IPS-11a (cell line): Measurements from ENCODE around the gene SEMA3A.

Experiments used
- H3K4me3 ChIP-seq: one replicate; pipeline ENCODE4 v1.5.1; 2013; ENCODE audit warnings: low read depth, low read length, control low read depth

Gene SEMA3A

DNA sequence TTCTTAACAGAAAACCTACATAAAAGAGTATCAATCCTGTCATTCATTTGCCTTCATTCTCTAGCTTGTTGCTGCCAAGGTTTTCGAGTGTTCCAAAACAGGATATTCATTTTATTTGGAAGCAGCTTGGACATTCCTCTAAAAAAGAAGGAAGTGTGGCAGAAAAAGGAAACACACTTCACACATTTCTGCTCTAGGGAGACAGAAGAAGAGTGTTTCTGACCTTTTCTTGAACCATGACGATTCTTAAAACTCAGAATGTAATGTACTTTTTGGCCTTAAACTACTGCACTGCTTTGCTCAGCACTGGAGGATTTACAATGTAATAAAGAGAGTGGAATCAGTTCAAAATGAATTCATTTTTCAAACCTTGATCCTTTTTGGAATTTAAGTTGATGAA is 81.3 kb downstream of the SEMA3A start:
- H3K4me3 ChIP-seq: no peak overlapping the region

- no peak overlapping the region for H3K4me3 ChIP-seq
Measured at GRCh38 chr7:84112771-84113170, 81.8 kb downstream of the SEMA3A start.

DNA sequence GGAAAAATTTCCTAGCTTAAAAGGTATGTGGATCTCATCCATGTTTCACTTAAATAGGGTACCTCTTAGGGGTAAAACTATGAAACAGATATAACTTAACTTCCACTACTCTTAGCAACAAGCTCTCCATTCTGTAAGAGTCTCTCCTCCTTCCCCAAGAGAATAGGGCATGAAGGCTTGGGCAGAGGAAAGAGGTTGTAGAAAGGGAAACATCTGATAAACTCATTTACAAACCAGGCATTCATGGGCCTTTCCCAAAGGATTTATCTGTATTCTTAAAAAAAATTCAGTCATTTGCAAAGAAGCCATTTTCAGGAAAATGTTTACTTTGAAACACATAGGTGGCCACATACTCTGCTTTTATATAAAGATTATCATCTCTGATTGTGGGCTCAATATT is 82.7 kb downstream of the SEMA3A start:
- no peak overlapping the region for H3K4me3 ChIP-seq

GRCh38 chr7:84110400-84110799 is 84.2 kb downstream of the SEMA3A start:
- no peak overlapping the region for H3K4me3 ChIP-seq

DNA sequence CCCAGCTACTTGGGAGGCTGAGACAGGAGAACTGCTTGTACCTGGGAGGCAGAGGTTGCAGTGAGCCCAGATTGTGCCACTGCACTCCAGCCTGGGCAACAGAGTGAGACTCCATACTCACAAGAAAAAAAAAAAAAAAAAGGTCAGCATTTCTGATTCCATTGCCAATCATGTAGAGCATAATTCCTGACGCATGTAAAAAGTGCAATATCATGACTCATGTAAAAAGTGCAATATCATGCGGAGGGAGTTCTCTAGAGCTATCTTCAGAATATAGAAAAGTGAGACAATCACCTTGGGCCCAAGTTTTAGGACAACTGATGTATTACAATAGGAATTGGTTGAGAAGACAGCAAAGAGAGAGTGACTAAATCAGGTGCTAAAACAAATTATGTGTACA is 85.8 kb downstream of the SEMA3A start:
- H3K4me3 ChIP-seq: no peak overlapping the region

GRCh38 chr7:84108119-84108518 is 86.5 kb downstream of the SEMA3A start:
- H3K4me3 ChIP-seq: no peak overlapping the region

- no peak overlapping the region for H3K4me3 ChIP-seq
Measured at GRCh38 chr7:84107259-84107658, 87.3 kb downstream of the SEMA3A start.

DNA sequence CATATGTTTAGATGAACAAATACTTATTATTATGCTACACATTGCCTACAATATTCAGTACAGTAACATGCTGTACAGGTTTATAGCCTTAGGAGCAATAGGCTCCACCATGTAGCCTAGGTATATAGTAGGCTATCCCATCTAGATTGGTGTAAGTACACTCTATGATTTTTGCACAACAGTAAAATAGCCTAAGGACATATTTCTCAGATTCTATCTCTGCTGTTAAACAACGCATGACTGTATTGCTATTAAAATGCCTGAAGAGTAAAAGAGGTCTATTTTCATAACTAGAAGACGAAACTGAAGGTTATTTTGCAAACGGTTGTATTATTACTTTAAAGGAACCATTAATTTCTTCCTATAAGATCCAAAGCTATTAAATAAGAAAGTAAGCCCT is 88.3 kb downstream of the SEMA3A start:
- H3K4me3 ChIP-seq: no peak overlapping the region

GRCh38 chr7:84105586-84105985 is 89.0 kb downstream of the SEMA3A start:
- H3K4me3 ChIP-seq: no peak overlapping the region

GRCh38 chr7:84104826-84105225 is 89.8 kb downstream of the SEMA3A start:
- no peak overlapping the region for H3K4me3 ChIP-seq

GRCh38 chr7:84102213-84102612 is 92.4 kb downstream of the SEMA3A start:
- no peak overlapping the region for H3K4me3 ChIP-seq

DNA sequence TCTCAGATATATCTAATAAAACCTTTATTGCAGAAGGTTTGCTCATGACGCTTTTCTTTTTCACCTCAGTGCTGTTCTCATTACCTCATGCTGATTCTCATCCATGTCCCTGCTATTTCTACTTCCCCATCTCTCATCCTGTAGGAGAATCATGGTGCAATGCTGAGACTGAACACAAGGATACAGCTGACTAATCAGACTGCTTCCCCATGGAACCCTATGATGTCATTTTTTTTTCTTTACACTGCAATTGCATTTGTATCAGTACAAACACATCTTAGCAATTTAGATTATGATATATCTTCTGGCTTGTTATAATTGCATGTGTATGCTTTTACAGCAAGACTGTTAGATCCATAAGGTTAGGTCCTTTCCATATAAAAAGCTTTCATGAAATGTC is 93.7 kb downstream of the SEMA3A start:
- no peak overlapping the region for H3K4me3 ChIP-seq

- H3K4me3 ChIP-seq: no peak overlapping the region
Measured at GRCh38 chr7:84095971-84096370, 98.6 kb downstream of the SEMA3A start.

GRCh38 chr7:84092207-84092606 is 102.4 kb downstream of the SEMA3A start:
- H3K4me3 ChIP-seq: no peak overlapping the region

GRCh38 chr7:84091318-84091717 is 103.3 kb downstream of the SEMA3A start:
- no peak overlapping the region for H3K4me3 ChIP-seq

DNA sequence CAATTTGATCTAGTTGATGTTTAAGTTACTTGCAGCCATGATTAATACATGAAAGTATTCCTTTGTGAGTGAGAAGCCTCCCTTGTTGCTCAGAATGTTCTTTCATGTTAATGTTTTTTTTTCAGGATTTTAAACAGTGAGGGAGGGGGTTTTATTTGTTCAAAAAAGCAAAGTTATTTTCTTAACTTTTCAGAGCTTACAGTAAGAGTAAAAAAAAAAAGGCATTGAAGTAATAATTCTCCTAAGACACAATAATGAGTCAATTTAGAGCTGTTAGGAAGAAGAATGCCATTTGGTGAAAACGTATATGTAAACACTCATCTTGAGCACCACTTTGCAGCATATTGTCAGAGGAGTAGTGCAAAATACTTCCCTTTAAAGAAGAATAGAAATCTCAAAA is 105.8 kb downstream of the SEMA3A start:
- H3K4me3 ChIP-seq: no peak overlapping the region

- no peak overlapping the region for H3K4me3 ChIP-seq
Measured at GRCh38 chr7:84085998-84086397, 108.6 kb downstream of the SEMA3A start.

DNA sequence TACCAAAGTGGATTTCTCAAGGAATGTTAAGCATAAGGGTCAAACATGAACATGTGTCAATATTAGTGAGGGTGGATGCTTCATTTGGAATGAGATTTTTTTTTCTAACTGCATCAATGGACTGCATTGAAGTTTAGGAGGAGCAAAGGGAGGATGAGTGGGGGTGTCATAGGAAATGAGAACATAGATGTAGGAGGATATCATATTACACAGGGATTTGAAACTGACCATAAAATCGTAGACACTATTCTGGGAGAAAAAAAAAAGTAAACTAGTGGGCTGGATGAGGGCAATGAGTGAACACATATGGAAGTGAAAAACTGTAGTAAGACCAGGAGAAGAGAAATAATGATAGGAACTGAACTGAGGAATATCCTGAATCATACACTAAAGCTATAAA is 109.4 kb downstream of the SEMA3A start:
- no peak overlapping the region for H3K4me3 ChIP-seq

DNA sequence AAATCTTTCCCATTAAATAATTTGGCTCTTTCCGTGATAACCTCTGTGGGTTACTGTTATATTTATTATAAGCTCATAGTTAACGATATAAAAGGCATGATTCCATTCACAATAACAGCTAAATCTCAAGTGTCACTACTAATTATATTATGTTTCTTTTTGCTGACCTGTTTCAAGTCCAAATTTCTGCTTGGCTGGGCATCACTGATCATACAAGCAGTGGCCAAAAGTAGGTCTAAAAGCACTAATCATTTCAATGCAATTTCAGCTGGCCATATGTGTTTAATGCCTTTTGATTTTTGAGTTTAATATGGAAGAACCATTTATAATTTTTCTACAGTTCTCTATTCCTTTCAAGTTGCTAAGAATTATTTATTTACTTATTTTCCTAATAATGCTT is 110.7 kb downstream of the SEMA3A start:
- H3K4me3 ChIP-seq: no peak overlapping the region

GRCh38 chr7:84081973-84082522 is 112.5 kb downstream of the SEMA3A start:
- H3K4me3 ChIP-seq: no peak overlapping the region

GRCh38 chr7:84077336-84077735 is 117.3 kb downstream of the SEMA3A start:
- H3K4me3 ChIP-seq: no peak overlapping the region

DNA sequence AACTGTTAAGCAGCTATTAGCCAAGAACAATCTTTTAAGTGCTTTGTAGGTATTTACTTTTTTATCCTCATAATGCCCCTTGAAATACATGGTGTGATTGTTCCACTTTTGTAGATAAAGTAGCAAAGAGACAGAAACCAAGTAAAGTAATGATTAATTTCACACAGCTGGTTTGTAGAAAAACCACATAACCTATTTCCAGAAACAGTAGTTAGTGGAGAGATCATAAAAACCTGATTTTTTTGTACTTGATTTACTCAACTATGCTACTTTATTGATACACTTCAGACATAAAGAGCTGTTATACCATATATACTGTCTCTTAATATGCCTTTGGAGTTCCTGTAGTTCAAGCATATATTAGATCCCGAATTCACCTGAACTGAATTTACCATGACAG is 118.4 kb downstream of the SEMA3A start:
- no peak overlapping the region for H3K4me3 ChIP-seq

DNA sequence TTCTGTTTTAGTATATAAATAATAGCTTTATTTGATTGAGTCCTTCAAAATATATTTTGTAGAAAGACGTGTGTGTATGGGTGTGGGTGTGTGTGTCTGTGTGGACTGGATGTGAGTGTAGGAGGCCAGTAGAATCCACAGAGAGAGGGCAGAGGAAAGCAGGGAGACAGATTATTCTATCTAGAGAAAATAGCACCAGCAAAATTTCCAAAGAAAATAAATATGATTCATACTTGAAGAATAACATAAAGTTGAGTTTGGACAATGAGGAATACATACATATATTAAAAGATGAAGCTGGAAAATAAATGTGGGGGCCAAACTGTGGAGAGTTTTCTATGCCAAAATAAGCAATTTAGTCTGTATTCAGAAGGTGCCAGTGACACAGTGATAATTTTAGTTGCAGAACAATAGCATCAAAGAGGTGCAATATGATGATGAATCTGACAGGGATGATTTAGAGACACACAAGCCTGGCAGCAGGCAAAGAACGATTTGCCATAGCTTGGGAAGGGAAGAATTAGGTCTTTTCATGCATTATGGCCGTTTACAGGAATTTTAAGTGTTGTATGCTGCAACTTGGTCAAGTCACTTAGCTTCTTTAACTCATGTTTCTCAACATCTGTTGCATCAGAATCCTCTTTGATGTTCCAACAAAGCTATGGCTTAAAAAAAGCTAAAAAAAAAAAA is 121.3 kb downstream of the SEMA3A start:
- no peak overlapping the region for H3K4me3 ChIP-seq
